Measurements from ENCODE around the gene RAB3GAP1.

DNA sequence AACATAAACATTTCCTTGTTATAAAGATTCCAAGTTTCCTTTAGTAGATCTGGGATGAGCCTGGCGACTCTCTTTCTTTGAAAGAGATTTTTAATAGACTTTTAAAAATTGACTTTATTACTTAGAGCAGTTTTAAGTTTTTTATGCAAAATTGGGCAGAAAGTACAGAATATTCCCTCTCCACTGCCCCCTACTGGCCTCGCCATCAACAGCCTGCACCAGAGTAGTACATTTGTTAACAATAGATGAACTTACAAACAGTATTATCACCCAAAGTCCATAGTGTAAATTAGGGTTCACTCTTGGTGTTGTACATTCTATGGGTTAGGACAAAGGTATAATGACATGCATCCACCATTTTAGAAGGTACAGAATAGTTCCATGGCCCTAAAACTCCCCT, 8.7 kb upstream of the RAB3GAP1 start:
- TF ChIP-seq, protein P1, sequence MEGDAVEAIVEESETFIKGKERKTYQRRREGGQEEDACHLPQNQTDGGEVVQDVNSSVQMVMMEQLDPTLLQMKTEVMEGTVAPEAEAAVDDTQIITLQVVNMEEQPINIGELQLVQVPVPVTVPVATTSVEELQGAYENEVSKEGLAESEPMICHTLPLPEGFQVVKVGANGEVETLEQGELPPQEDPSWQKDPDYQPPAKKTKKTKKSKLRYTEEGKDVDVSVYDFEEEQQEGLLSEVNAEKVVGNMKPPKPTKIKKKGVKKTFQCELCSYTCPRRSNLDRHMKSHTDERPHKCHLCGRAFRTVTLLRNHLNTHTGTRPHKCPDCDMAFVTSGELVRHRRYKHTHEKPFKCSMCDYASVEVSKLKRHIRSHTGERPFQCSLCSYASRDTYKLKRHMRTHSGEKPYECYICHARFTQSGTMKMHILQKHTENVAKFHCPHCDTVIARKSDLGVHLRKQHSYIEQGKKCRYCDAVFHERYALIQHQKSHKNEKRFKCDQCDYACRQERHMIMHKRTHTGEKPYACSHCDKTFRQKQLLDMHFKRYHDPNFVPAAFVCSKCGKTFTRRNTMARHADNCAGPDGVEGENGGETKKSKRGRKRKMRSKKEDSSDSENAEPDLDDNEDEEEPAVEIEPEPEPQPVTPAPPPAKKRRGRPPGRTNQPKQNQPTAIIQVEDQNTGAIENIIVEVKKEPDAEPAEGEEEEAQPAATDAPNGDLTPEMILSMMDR (conservative IDR thresholded peaks at IDR 0.05), result peak; percentile 74
- TF ChIP-seq ZFX (IDR thresholded peaks at IDR 0.05), result no peak
